K562 (cell line): ENCODE measurements around the gene DPAGT1. TPM values are rescaled to one million over a fixed set of nuclear protein-coding genes. Genes with fewer than 3 reads are reported as not detected.

ENCODE experiments used
- ATAC-seq: fragments of 200-7000 bp; cut with Tn5 transposase; 3 replicates; pipeline ENCODE4 v1.9.1; 2020; ENCODE audit warnings: moderate library complexity
- BruUV-seq: library from RNA; stranded (reverse); fragments of 400-500 nt; replicated peaks from 2 replicates; lab custom pipeline; 2021; lab: Mats Ljungman, UMichigan
- CTCF ChIA-PET: fragments of 300-600 bp; formaldehyde crosslinking; extraction: SDS; loops from one replicate; lab custom pipeline; 2021; ENCODE audit warnings: low intra/inter-chr PET ratio; lab: Yijun Ruan, JAX
- POLR2A ChIA-PET: fragments of 300-600, 350-650 bp; sonication (Branson Sonifier 250); formaldehyde crosslinking; extraction: SDS; loops from one replicate; lab custom pipeline; 2021; ENCODE audit warnings: antibody characterized with exemption, inconsistent platforms; lab: Yijun Ruan, JAX
- DNase-seq, 4 experiments: peaks; one replicate each; pipeline versions ENCODE4 v3.0.0 to v3.0.0-alpha.2; 2011 to 2018; ENCODE audit warnings: low spot score in 3 of 4, mixed read lengths in 3 of 4; ENCODE audit errors: extremely low read depth in 1 of 4
- FAIRE-seq: peaks from 2 replicates; lab custom pipeline; 2011; peaks lifted over from hg19 to GRCh38; lab: Jason Lieb, UNC
- H2AFZ ChIP-seq: 2 replicates; pipeline ENCODE4 v1.6.0; 2011; ENCODE audit warnings: low read depth, low read length, control low read depth, inconsistent platforms
- H3K27ac ChIP-seq: fragments of 200-600 bp; 3 replicates; pipeline ENCODE4 v1.8.0; 2011; ENCODE audit warnings: low read depth, mild to moderate bottlenecking, control low read depth, inconsistent platforms, low read length, moderate library complexity, mixed read lengths; ENCODE audit errors: extremely low read depth
- H3K27me3 ChIP-seq, 2 experiments: fragments of 300-600 bp in 1 of 2; 2 replicates in 1 of 2; 3 replicates in 1 of 2; pipeline versions ENCODE4 v1.6.0 to v1.8.0; 2011; ENCODE audit warnings: inconsistent platforms in 2 of 2, low read length in 2 of 2, mild to moderate bottlenecking in 1 of 2, mixed read lengths in 1 of 2, moderate library complexity in 1 of 2; ENCODE audit not compliant: control insufficient read depth in 2 of 2, insufficient read depth in 2 of 2
- H3K36me3 ChIP-seq: fragments of 300-600 bp; 3 replicates; pipeline ENCODE4 v1.8.0; 2011; ENCODE audit warnings: mild to moderate bottlenecking, low read length, inconsistent platforms; ENCODE audit not compliant: control insufficient read depth, insufficient read depth
- H3K4me1 ChIP-seq, 2 experiments: fragments of 200-600 bp in 1 of 2; replicated peaks in 1 of 2; 2 replicates in 1 of 2; 3 replicates in 1 of 2; pipeline versions ENCODE4 v1.5.1 to v1.8.0; 2011; ENCODE audit warnings: inconsistent platforms in 2 of 2, low read length in 2 of 2, mild to moderate bottlenecking in 1 of 2, mixed read lengths in 1 of 2, moderate library complexity in 1 of 2; ENCODE audit not compliant: control insufficient read depth in 2 of 2, insufficient read depth in 2 of 2
- H3K4me2 ChIP-seq: 2 replicates; pipeline ENCODE4 v1.6.1; 2011; ENCODE audit warnings: low read length, control low read depth, inconsistent platforms, mixed read lengths; ENCODE audit not compliant: insufficient read depth
- H3K4me3 ChIP-seq: fragments of 200-600 bp; sonication (generic), shearing (Covaris generic); 2 replicates; pipeline ENCODE4 v1.5.1; 2016; ENCODE audit warnings: control low read depth, inconsistent platforms
- H3K79me2 ChIP-seq: fragments of 200-600 bp; 3 replicates; pipeline ENCODE4 v1.8.0; 2011; ENCODE audit warnings: low read length, inconsistent platforms; ENCODE audit not compliant: control insufficient read depth, insufficient read depth
- H3K9ac ChIP-seq, 2 experiments: 2 replicates each; pipeline versions ENCODE4 v1.6.0 to v1.6.1; 2011; ENCODE audit warnings: low read depth in 2 of 2, low read length in 2 of 2, control low read depth in 1 of 2, inconsistent platforms in 1 of 2, mild to moderate bottlenecking in 1 of 2, mixed read lengths in 1 of 2; ENCODE audit not compliant: insufficient read depth in 1 of 2
- H3K9me1 ChIP-seq: one replicate; pipeline ENCODE4 v1.6.0; 2011; ENCODE audit warnings: inconsistent platforms, mild to moderate bottlenecking, low read length, moderate library complexity; ENCODE audit not compliant: control insufficient read depth, insufficient read depth
- H3K9me3 ChIP-seq: replicated peaks from 2 replicates; pipeline ENCODE4 v1.5.1; 2011; ENCODE audit warnings: low read depth, low read length, inconsistent platforms; ENCODE audit not compliant: control insufficient read depth, insufficient read depth
- H4K20me1 ChIP-seq: replicated peaks from 2 replicates; pipeline ENCODE4 v1.6.1; 2011; ENCODE audit warnings: low read length, inconsistent platforms, mixed read lengths; ENCODE audit not compliant: control insufficient read depth, insufficient read depth
- FOXA1 ChIP-seq: fragments of 450-650 bp; IDR thresholded peaks from 2 replicates; pipeline ENCODE4 v1.6.1; 2016; ENCODE audit warnings: mild to moderate bottlenecking, borderline replicate concordance
- HDAC3 ChIP-seq: fragments of 450-650 bp; IDR thresholded peaks from 2 replicates; pipeline ENCODE4 v1.6.1; 2018; ENCODE audit warnings: borderline replicate concordance, mild to moderate bottlenecking, moderate library complexity; ENCODE audit not compliant: partially characterized antibody
- IRF2 ChIP-seq: sonication (generic); formaldehyde crosslinking; IDR thresholded peaks from 2 replicates; pipeline ENCODE4 v1.8.1; 2022; ENCODE audit warnings: mild to moderate bottlenecking, missing genetic modification reagents
- JUND ChIP-seq, 2 experiments: IDR thresholded peaks; 2 replicates in 1 of 2; 3 replicates in 1 of 2; pipeline ENCODE4 v1.6.1; 2011; ENCODE audit warnings: borderline replicate concordance in 2 of 2, low read depth in 2 of 2, low read length in 2 of 2, improper control_type of control experiment in 1 of 2, missing biosample characterization in 1 of 2, missing genetic modification characterization in 1 of 2, missing genetic modification reagents in 1 of 2
- MEF2D ChIP-seq: conservative IDR thresholded peaks from 2 replicates; pipeline ENCODE4 v1.6.1; 2016; ENCODE audit warnings: low read depth, missing genetic modification characterization, missing compliant biosample characterization
- NCOR1 ChIP-seq: fragments of 450-650 bp; IDR thresholded peaks from 2 replicates; pipeline ENCODE4 v1.6.1; 2016; ENCODE audit warnings: mild to moderate bottlenecking, moderate library complexity
- NFIC ChIP-seq: fragments of 450-650 bp; IDR thresholded peaks from 2 replicates; pipeline ENCODE4 v1.6.1; 2017; ENCODE audit warnings: mild to moderate bottlenecking, inconsistent platforms
- PML ChIP-seq: IDR thresholded peaks from 2 replicates; pipeline ENCODE4 v1.6.1; 2012; ENCODE audit warnings: low read length, inconsistent platforms
- POLR2A ChIP-seq: fragments of 450-650 bp; conservative IDR thresholded peaks from 2 replicates; pipeline ENCODE4 v1.6.1; 2016
- POLR2AphosphoS5 ChIP-seq: IDR thresholded peaks from 2 replicates; pipeline ENCODE4 v1.6.1; 2011; ENCODE audit warnings: mild to moderate bottlenecking, low read depth, low read length, moderate library complexity; ENCODE audit not compliant: control insufficient read depth, insufficient read depth
- STAG1 ChIP-seq: sonication (generic); formaldehyde crosslinking; IDR thresholded peaks from 2 replicates; pipeline ENCODE4 v1.5.0; 2020; ENCODE audit warnings: missing genetic modification reagents, borderline replicate concordance
- SUPT5H ChIP-seq: fragments of 450-650 bp; IDR thresholded peaks from 2 replicates; pipeline ENCODE4 v1.6.1; 2016
- TSC22D4 ChIP-seq: fragments of 450-650 bp; IDR thresholded peaks from 2 replicates; pipeline ENCODE4 v1.6.1; 2016; ENCODE audit warnings: missing genetic modification characterization, missing biosample characterization, control low read depth
- ZBTB8A ChIP-seq: fragments of 450-650 bp; IDR thresholded peaks from 2 replicates; pipeline ENCODE4 v1.6.1; 2018; ENCODE audit warnings: mild to moderate bottlenecking, moderate library complexity; ENCODE audit not compliant: partially characterized antibody
- WGBS: fragments of 100-300 bp; shearing (Covaris generic); methylation state at CpG from one replicate; pipeline ENCODE4 v1.1.6; 2016; ENCODE audit warnings: low coverage, mixed read lengths; ENCODE audit not compliant: insufficient coverage; ENCODE audit errors: missing lambda C conversion rate; 5-methylcytosine and 5-hydroxymethylcytosine counted together
- in situ Hi-C: fragments of 300-500 bp; cut with MboI; formaldehyde crosslinking; loops from 4 replicates; pipeline ENCODE4 v1.15.0; 2018; ENCODE audit warnings: inconsistent platforms, mixed read lengths
- intact Hi-C: fragments of 100-400 bp; cut with micrococcal nuclease; formaldehyde crosslinking; loops from 2 replicates; pipeline ENCODE4 v1.14.2; 2022
- polyA plus RNA-seq, 8 experiments: library from polyadenylated mRNA; depleted of rRNA in 4 of 8; stranded (reverse) in 5 of 8; unstranded in 3 of 8; fragments of >200 nt; fragmentation: Nextera tagmentation in 2 of 8; fragmentation: Illumina TruSeq in 1 of 8; extraction: Ambion mirVana in 2 of 8; extraction: Trizol in 1 of 8; gene quantifications; 2 replicates each; pipeline versions ENCODE4 v1.2.1 to v1.2.3, GENCODE V29; 2011 to 2014; ENCODE audit warnings: inconsistent platforms in 1 of 8, missing spikeins in 1 of 8
- total RNA-seq, 7 experiments: library from RNA; depleted of rRNA in 6 of 7; stranded (reverse); fragments of >200 nt in 6 of 7; fragmentation: Illumina TruSeq in 2 of 7; extraction: Trizol in 2 of 7; gene quantifications; 2 replicates each; pipeline versions ENCODE4 v1.2.1 to v1.2.3, GENCODE V29; 2011 to 2021; ENCODE audit warnings: low replicate concordance in 1 of 7
- TF ChIP-seq, protein P1 (sequence below): sonication (generic); formaldehyde crosslinking; IDR thresholded peaks from 2 replicates; pipeline ENCODE4 v1.8.0; 2022; ENCODE audit warnings: missing genetic modification reagents, mild to moderate bottlenecking, moderate library complexity, borderline replicate concordance
- TF ChIP-seq, protein P2 (sequence below): fragments of 450-650 bp; IDR thresholded peaks from 2 replicates; pipeline ENCODE4 v1.6.1; 2016; ENCODE audit warnings: low read depth, mild to moderate bottlenecking, moderate library complexity
- TF ChIP-seq, protein P3 (sequence below): IDR thresholded peaks from 2 replicates; pipeline ENCODE4 v1.6.1; 2011; ENCODE audit warnings: borderline replicate concordance, low read depth, mild to moderate bottlenecking, moderate library complexity, low read length; ENCODE audit not compliant: insufficient read depth, poor library complexity, severe bottlenecking

The DPAGT1 gene
- total and polyA plus RNA-seq, 9 of the 15 experiments (the other 6 are each of a cell fraction or from before 2014, with no cell fraction given): 29.9 to 135 (median 85.0) TPM

DNA sequence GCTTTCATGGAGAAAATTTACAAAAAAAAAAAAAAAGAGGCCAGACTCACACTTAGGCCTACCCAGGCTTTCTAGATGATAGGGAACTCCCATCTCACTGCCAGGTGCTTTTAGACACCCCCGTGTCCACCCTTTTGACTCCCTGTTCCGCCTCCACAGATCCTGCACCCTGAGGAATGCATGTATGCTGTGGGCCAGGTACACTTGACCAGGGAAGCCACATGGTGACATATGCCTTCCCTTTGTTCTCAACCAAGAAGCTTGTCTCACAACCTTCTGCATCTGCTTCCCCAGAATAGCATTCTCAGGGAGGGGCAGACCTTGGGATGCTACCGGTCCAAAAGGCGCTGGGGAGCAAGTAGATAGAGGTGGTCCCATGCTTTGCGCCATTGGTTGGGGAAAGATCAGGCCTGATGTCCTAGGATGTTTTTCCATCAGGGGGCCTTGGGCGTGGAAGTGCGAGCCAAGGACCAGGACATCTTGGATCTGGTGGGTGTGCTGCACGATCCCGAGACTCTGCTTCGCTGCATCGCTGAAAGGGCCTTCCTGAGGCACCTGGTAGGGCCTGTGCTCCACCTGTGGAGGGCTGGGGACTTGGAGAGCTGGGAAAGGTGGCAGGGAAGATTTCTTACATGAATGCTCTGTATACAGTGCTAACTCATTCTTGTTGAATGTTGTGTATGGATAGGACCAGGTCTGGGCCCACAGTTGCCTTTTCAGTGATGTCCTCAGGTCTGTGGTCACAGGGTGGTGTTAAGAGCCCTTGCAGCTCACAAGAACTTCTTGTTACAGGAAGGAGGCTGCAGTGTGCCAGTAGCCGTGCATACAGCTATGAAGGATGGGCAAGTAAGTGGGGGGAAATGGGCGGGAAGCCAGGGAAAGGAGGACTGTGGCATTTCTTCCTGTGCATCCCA is 9.4 kb downstream of the DPAGT1 start:
- Histone ChIP-seq H2AFZ (no peak overlapping the region), H3K27me3 (no peaks in the 10 kb centered on the region; a peak in 1 of 5 replicates), H3K36me3 (peaks cover 71% of the 10 kb centered on the region), H3K9ac (peak overlapping the region; percentile 94 to 99), H3K4me3 (peak overlapping the region; percentile 94), H4K20me1 (peaks cover 25% of the 10 kb centered on the region), H3K4me2 (peak overlapping the region; percentile 98), H3K9me1 (no peaks in the 10 kb centered on the region), H3K4me1 (peaks cover 28 to 52% of the 10 kb centered on the region in 2 experiments), H3K9me3 (no peaks in the 10 kb centered on the region), H3K79me2 (peaks cover 81% of the 10 kb centered on the region), H3K27ac (peak overlapping the region; percentile 95; the same call in 2 of the 3 replicates)
- no TSS peak for BruUV-seq
- DNase-seq (peak in 3 of 4 experiments; percentile 7 to 55 (median 10)), FAIRE-seq (no peak), ATAC-seq (peak; percentile 1)
- in situ Hi-C loops: no loop called here
- 34% methylated on average over 13 of the region's 13 CpGs for WGBS
- intact Hi-C loops: no loop called here
- ChIA-PET CTCF (no interaction called here), POLR2A (interaction anchor here (0.6 to 5.5 kb wide), 27 partner anchors 7 to 284 kb away, joined by 3 to 68 read pairs (median 4); partner anchors contain the start of genes C2CD2L, DPAGT1, HMBS and HYOU1)
- peak; percentile 51; the same call in 1 of the 2 replicates for TF ChIP-seq NFIC
- TF ChIP-seq, protein P1, sequence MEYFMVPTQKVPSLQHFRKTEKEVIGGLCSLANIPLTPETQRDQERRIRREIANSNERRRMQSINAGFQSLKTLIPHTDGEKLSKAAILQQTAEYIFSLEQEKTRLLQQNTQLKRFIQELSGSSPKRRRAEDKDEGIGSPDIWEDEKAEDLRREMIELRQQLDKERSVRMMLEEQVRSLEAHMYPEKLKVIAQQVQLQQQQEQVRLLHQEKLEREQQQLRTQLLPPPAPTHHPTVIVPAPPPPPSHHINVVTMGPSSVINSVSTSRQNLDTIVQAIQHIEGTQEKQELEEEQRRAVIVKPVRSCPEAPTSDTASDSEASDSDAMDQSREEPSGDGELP (CRISPR knock-in tag): 0 out of 2 replicates have a peak, but pooled peaks have one; percentile 5
- no peak for TF ChIP-seq STAG1 (CRISPR knock-in tag)
- TF ChIP-seq POLR2A: peak; percentile 47; the same call in 1 of the 2 replicates
- no peak for TF ChIP-seq JUND (IDR thresholded peaks at IDR 0.05; ENCODE audit: borderline replicate concordance, low read depth, low read length)
- 0 out of 3 replicates have a peak, but pooled peaks have one; percentile 17 for TF ChIP-seq JUND (tag; IDR thresholded peaks at IDR 0.05; ENCODE audit: borderline replicate concordance, low read depth, low read length)
- no peak for TF ChIP-seq FOXA1
- TF ChIP-seq HDAC3: peak; percentile 18
- peak; percentile 26; the same call in 1 of the 2 replicates for TF ChIP-seq POLR2AphosphoS5
- TF ChIP-seq MEF2D (tag): no peak
- TF ChIP-seq PML: 0 out of 2 replicates have a peak, but pooled peaks have one; percentile 22
- no peak for TF ChIP-seq TSC22D4
- TF ChIP-seq, protein P2, sequence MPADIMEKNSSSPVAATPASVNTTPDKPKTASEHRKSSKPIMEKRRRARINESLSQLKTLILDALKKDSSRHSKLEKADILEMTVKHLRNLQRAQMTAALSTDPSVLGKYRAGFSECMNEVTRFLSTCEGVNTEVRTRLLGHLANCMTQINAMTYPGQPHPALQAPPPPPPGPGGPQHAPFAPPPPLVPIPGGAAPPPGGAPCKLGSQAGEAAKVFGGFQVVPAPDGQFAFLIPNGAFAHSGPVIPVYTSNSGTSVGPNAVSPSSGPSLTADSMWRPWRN: no peak
- TF ChIP-seq ZBTB8A: no peak
- TF ChIP-seq SUPT5H: peak; percentile 41; the same call in 1 of the 2 replicates
- TF ChIP-seq, protein P3, sequence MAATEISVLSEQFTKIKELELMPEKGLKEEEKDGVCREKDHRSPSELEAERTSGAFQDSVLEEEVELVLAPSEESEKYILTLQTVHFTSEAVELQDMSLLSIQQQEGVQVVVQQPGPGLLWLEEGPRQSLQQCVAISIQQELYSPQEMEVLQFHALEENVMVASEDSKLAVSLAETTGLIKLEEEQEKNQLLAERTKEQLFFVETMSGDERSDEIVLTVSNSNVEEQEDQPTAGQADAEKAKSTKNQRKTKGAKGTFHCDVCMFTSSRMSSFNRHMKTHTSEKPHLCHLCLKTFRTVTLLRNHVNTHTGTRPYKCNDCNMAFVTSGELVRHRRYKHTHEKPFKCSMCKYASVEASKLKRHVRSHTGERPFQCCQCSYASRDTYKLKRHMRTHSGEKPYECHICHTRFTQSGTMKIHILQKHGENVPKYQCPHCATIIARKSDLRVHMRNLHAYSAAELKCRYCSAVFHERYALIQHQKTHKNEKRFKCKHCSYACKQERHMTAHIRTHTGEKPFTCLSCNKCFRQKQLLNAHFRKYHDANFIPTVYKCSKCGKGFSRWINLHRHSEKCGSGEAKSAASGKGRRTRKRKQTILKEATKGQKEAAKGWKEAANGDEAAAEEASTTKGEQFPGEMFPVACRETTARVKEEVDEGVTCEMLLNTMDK: no peak
- TF ChIP-seq IRF2: no peak
- peak; percentile 23; the same call in 1 of the 2 replicates for TF ChIP-seq NCOR1
